COLO829 (cell line): ENCODE data around the gene ISM2.
A peak's percentile ranks its signal among the peaks of the same experiment; 100 is the strongest.

Experiments used
- DNase-seq: peaks from one replicate; pipeline ENCODE4 v3.0.0; 2012; ENCODE audit warnings: low spot score

ISM2 gene

GRCh38 chr14:77467801-77468200 lies 30.8 kb downstream of the ISM2 start:
- DNase-seq: no peak

- peak; percentile 62 for DNase-seq
Observed at GRCh38 chr14:77459072-77459723, 39.4 kb downstream of the ISM2 start.

GRCh38 chr14:77458249-77458950 lies 40.2 kb downstream of the ISM2 start:
- no peak for DNase-seq

GRCh38 chr14:77457522-77458248 lies 40.9 kb downstream of the ISM2 start, which contains the start of the genes AHSA1 and VIPAS39:
AHSA1 (plus strand) TSS chr14:77458093; CDS start chr14:77458190, 97 bp downstream.
VIPAS39 (minus strand) TSS chr14:77457601; CDS start chr14:77454102, 3,499 bp downstream.
- peak; percentile 93 for DNase-seq

GRCh38 chr14:77457115-77457521 lies 41.5 kb downstream of the ISM2 start:
- no peak for DNase-seq

GRCh38 chr14:77455966-77456640 lies 42.5 kb downstream of the ISM2 start:
- DNase-seq: no peak

- no peak for DNase-seq
Observed at GRCh38 chr14:77442196-77442595, 56.4 kb downstream of the ISM2 start.

- DNase-seq: no peak
Observed at GRCh38 chr14:77439861-77440260, 58.8 kb downstream of the ISM2 start.

GRCh38 chr14:77438596-77438995 lies 60.0 kb downstream of the ISM2 start:
- DNase-seq: no peak

GRCh38 chr14:77436042-77436441 lies 62.6 kb downstream of the ISM2 start:
- no peak for DNase-seq

GRCh38 chr14:77426396-77426795 lies 72.2 kb downstream of the ISM2 start:
- no peak for DNase-seq

- no peak for DNase-seq
Observed at GRCh38 chr14:77424862-77425261, 73.8 kb downstream of the ISM2 start.
